HTR-8/SVneo (cell line): Measurements from ENCODE around the gene TIMM23B.
"Not testable (repeated sequence)": the region's sequence is repeated elsewhere in the genome, so short reads cannot be mapped to it uniquely, and the experiment has no call there.

Experiments used
- DNase-seq: peaks from one replicate; pipeline ENCODE4 v3.0.0; 2011; ENCODE audit warnings: low spot score, mixed read lengths; ENCODE audit not compliant: insufficient read length
- FAIRE-seq: peaks from 2 replicates; lab custom pipeline; 2011; peaks lifted over from hg19 to GRCh38; lab: Jason Lieb, UNC

Gene TIMM23B, protein sequence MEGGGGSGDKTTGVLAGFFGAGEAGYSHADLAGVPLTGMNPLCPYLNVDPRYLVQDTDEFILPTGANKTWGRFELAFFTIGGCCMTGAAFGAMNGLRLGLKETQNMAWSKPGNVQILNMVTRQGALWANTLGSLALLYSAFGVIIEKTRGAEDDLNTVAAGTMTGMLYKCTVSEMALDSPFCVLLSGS

GRCh38 chr10:49941447-49942338 is at the start of gene TIMM23B, which contains the start of gene PARG:
TSS of gene TIMM23B (plus strand) at chr10:49942053. CDS start at chr10:49942195, 142 bp downstream.
TSS of gene PARG (minus strand) at chr10:49942027. CDS start at chr10:49941725, 302 bp downstream.
- DNase-seq (peak; percentile 24), FAIRE-seq (peak; percentile 84)

DNA sequence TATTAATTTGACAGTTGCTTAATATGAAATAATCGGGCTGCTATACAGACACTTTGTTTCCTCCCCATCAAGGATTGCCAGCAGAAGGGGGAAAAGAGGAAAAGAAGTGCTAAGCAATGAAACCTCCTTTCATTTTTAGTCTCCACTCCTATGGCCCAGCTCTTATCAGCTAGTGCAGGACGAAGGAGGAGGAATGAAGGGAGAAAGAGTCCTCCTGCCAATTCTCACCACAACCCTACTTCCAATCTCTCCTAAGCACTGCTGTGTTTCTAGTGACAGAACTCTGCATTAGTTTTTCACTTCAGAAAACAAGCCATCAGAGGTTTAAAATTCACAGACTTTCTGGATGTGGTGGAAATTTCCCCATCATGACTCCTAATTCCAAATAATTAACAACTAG is 41.9 kb upstream of the TIMM23B start:
- not testable (repeated sequence) for FAIRE-seq, DNase-seq

- not testable (repeated sequence) for FAIRE-seq, DNase-seq
These were observed 41.4 kb upstream of the TIMM23B start for GRCh38 chr10:49900406-49900805.

GRCh38 chr10:49903829-49904228 is 38.0 kb upstream of the TIMM23B start:
- not testable (repeated sequence) for DNase-seq, FAIRE-seq

DNA sequence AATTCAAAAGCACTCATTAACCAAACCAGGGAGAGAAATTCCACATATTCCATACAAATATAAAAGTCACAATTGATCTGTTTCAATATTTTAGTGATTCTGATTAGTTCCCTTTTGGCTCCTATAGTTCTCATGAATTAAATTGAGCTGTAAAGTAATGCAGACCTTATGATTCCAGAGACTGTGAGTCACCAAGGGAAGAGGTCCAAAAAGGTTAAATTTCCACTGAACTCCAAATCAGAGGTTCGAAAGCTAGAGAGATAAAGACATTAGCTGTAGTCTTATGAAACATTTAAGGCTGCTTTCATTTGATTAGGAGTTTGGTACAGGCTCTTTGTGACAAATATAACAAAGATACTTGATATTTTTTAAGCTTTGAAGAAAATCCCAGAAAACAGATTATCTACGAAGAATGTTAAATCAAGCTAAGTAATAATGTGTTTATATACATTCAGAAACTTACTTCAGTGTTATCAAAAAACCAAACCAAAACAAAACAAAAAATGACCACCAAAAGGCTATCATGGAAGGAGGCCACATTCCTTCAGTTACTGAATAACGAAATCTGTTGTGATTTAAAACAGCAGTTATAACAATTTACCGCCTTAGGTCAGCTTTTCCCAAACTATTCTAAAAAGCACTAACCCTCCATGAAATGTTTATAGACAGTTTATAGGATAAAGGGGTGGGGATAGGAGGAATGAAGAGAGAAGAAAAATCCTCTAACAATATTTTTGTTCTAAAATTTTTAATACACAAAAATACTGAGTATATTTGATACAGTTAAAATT is 33.4 kb upstream of the TIMM23B start:
- not testable (repeated sequence) for FAIRE-seq, DNase-seq

DNA sequence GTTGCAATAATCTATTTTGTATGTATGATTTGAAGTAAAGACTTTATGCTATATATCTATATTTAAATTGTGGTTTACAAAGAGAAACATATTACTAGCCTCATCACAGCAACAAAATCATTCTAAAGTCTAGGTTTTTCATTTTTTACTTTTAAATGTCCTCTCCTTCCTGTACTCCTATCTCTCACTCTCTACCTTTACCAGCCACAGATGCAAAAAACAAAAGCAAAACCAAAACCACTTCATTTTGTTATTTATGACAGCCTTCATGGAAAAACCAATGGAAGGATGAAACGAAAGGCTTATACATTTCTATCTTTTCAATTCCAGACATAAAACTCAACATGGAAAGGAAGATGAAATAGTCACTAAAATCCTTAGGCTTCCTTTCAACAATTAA is 31.6 kb upstream of the TIMM23B start:
- DNase-seq, FAIRE-seq: not testable (repeated sequence)

GRCh38 chr10:49916451-49916850 is 25.4 kb upstream of the TIMM23B start:
- not testable (repeated sequence) for DNase-seq, FAIRE-seq

DNA sequence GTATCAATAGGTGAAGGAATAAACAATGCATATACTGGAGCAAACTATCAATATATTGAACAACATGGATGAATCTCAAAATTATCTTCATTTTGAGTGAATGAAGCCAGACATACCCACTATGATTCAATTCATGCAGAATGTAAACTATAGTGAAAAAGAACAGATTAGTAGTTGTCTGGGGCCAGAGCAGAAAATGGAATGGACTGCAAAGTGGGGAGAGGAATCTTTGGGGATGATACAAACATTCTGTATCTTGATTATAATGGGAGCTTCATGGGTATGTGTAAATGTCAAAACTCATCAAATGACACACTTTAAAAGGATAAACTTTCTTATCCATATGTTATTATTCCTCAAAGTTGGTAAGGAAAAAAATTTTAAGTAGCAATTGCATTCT is 23.9 kb upstream of the TIMM23B start:
- not testable (repeated sequence) for FAIRE-seq, DNase-seq

- not testable (repeated sequence) for FAIRE-seq
These were observed 19.8 kb upstream of the TIMM23B start for GRCh38 chr10:49922041-49922440.

GRCh38 chr10:49923572-49923971 is 18.3 kb upstream of the TIMM23B start:
- not testable (repeated sequence) for FAIRE-seq

More at GRCh38 chr10:49922041-49922440, 19.8 kb upstream of the TIMM23B start:
- DNase-seq: not testable (repeated sequence)

DNA sequence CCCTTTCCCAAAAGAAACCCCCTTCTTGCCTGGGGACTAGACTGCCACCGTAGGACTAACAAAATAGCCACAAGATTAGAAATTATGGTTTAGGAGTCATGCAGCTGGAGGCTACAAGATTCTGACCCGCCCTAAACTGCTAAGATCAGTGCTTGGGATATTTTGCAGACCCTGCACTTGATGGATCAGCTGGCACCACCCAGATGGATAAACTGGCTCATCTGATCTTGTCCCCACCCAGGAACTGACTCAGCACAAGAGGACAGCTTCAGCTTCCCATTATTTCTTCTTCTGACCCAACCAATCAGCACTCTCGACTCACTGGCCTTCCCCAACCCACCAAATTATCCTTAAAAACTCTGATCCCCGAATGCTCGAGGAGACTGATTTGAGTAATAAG is 10.6 kb upstream of the TIMM23B start:
- not testable (repeated sequence) for FAIRE-seq, DNase-seq

More at GRCh38 chr10:49923572-49923971, 18.3 kb upstream of the TIMM23B start:
- DNase-seq: not testable (repeated sequence)

- not testable (repeated sequence) for FAIRE-seq, DNase-seq
These were observed 9.7 kb upstream of the TIMM23B start for GRCh38 chr10:49931959-49932728.

- FAIRE-seq, DNase-seq: not testable (repeated sequence)
These were observed 469 bp downstream of the TIMM23B start for GRCh38 chr10:49942339-49942705.

DNA sequence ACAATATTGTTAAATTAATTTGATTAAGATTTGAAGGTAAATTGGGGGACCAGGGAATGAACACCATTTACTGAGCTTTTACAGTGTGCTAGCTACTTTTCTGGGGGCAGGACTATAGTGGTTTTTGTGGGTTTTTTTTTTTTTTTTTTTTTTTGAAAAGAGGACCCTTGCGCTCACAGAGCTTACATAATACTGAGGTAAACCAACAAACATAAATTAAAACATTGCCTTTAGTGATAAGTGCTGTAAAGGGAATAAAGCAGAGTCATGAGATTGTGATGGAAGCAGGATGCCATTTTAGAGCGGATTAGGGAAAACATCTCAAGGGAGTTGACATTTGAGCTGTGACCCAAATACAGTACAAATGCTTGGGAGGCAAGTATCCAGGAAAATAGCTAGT is 1.8 kb downstream of the TIMM23B start:
- FAIRE-seq, DNase-seq: not testable (repeated sequence)

GRCh38 chr10:49948142-49948541 is 6.3 kb downstream of the TIMM23B start:
- FAIRE-seq, DNase-seq: not testable (repeated sequence)

- not testable (repeated sequence) for DNase-seq, FAIRE-seq
These were observed 6.9 kb downstream of the TIMM23B start for GRCh38 chr10:49948737-49949136.

DNA sequence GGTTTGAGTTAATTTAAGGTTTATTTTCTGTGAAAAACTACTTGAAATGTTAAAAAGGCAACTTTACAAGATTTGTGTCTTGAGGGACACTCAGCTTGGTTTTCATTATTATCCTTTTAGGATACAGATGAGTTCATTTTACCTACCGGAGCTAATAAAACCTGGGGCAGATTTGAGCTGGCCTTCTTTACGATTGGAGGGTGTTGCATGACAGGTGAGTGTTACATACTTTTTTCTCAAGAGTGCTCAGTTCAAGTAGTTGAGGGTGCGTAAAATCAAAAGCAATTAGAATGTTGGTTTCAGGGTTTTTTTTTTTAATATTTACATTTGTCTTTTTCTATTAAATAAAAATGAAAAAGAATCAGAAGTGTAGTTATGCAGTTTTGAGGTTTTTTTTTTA is 10.2 kb downstream of the TIMM23B start:
- not testable (repeated sequence) for DNase-seq, FAIRE-seq

- peak; percentile 69 for FAIRE-seq
- not testable (repeated sequence) for DNase-seq
These were observed 11.3 kb downstream of the TIMM23B start for GRCh38 chr10:49953122-49953521.

GRCh38 chr10:49970331-49970857 is 28.5 kb downstream of the TIMM23B start:
- FAIRE-seq, DNase-seq: not testable (repeated sequence)
